Progenitor cell of endocrine pancreas (in vitro differentiated cells): ENCODE results near the gene NUDT21. TPM values are rescaled to one million over a fixed set of nuclear protein-coding genes. Genes with fewer than 3 reads are reported as not detected.

ENCODE experiments used
- total RNA-seq: library from RNA; stranded (reverse); gene quantifications from 2 replicates; pipeline ENCODE4 v1.2.1, GENCODE V29; 2021

The NUDT21 gene
- total RNA-seq, 1 donor from 2014 or later, result 139 TPM

Other genes starting within 250 kb of the NUDT21 start
- gene AMFR, start 25.8 kb downstream of the NUDT21 start, total RNA-seq, result 55.8 and 66.3 TPM in 2 replicates
- 32.0 and 33.6 TPM in 2 replicates for gene OGFOD1, start 222 bp upstream of the NUDT21 start, total RNA-seq
- 52.3 and 56.0 TPM in 2 replicates for gene BBS2, start 68.7 kb upstream of the NUDT21 start, total RNA-seq
- gene MT4, start 113.7 kb upstream of the NUDT21 start, total RNA-seq, result not detected in 2 replicates
- gene MT3, start 138.2 kb upstream of the NUDT21 start, total RNA-seq, result not detected in 2 replicates
- gene MT2A, start 157.3 kb upstream of the NUDT21 start, total RNA-seq, result 11.5 TPM in 2 replicates
- gene MT1E, start 174.4 kb upstream of the NUDT21 start, total RNA-seq, result 4.0 and 5.2 TPM in 2 replicates
- gene MT1M, start 181.3 kb upstream of the NUDT21 start, total RNA-seq, result not detected in 2 replicates
- not detected in 2 replicates for gene MT1A, start 187.3 kb upstream of the NUDT21 start, total RNA-seq
- gene MT1B, start 200.6 kb upstream of the NUDT21 start, total RNA-seq, result not detected in 2 replicates
- gene MT1F, start 206.6 kb upstream of the NUDT21 start, total RNA-seq, result 6.3 and 7.2 TPM in 2 replicates
- gene MT1G, start 216.7 kb upstream of the NUDT21 start, total RNA-seq, result 1.8 and 2.9 TPM in 2 replicates
- gene MT1H, start 218.5 kb upstream of the NUDT21 start, total RNA-seq, result not detected in 2 replicates
- 6.8 and 6.9 TPM in 2 replicates for gene MT1X, start 231.1 kb upstream of the NUDT21 start, total RNA-seq